K562 (cell line): ENCODE measurements around the gene CGN. TPM values are rescaled to one million over a fixed set of nuclear protein-coding genes. Genes with fewer than 3 reads are reported as not detected.
A peak's percentile ranks its signal among the peaks of the same experiment; 100 is the strongest.

Source experiments
- ARID4B ChIP-seq: sonication (generic); formaldehyde crosslinking; IDR thresholded peaks from 2 replicates; pipeline ENCODE4 v1.8.0; 2022; ENCODE audit warnings: mild to moderate bottlenecking, missing genetic modification reagents
- CGGBP1 ChIP-seq: fragments of 250-450 bp; sonication (Bioruptor Pico); IDR thresholded peaks from 2 replicates; pipeline ENCODE4 v1.9.0; 2021; ENCODE audit warnings: mild to moderate bottlenecking
- E2F4 ChIP-seq: sonication (generic); formaldehyde crosslinking; IDR thresholded peaks from 2 replicates; pipeline ENCODE4 v1.8.0; 2022; ENCODE audit warnings: mild to moderate bottlenecking, low read depth, missing genetic modification reagents
- HNRNPK ChIP-seq: fragments of 200-400 bp; formaldehyde crosslinking; IDR thresholded peaks from one replicate; pipeline ENCODE4 v1.6.1; 2018; ENCODE audit warnings: mild to moderate bottlenecking, low read depth, low read length; ENCODE audit not compliant: poor library complexity, severe bottlenecking
- KLF10 ChIP-seq: fragments of 250-450 bp; sonication (Bioruptor Pico); IDR thresholded peaks from 2 replicates; pipeline ENCODE4 v1.6.1; 2021; ENCODE audit warnings: matching md5 sums
- MNT ChIP-seq, 2 experiments: fragments of 450-650 bp; conservative IDR thresholded peaks; 2 replicates each; pipeline ENCODE4 v1.6.1; 2017; ENCODE audit warnings: mild to moderate bottlenecking in 2 of 2, moderate library complexity in 2 of 2
- NFRKB ChIP-seq: fragments of 450-650 bp; IDR thresholded peaks from 2 replicates; pipeline ENCODE4 v1.6.1; 2016; ENCODE audit warnings: low read depth
- NONO ChIP-seq, 2 experiments: fragments of 200-400 bp in 1 of 2; fragments of 450-650 bp in 1 of 2; formaldehyde crosslinking in 1 of 2; IDR thresholded peaks; 2 replicates each; pipeline ENCODE4 v1.6.1; 2017; ENCODE audit warnings: low read depth in 2 of 2, mild to moderate bottlenecking in 2 of 2, moderate library complexity in 2 of 2, low read length in 1 of 2
- NR1H2 ChIP-seq: sonication (generic); formaldehyde crosslinking; IDR thresholded peaks from 2 replicates; pipeline ENCODE4 v1.4.0; 2020; ENCODE audit warnings: mild to moderate bottlenecking, missing genetic modification reagents
- PCBP1 ChIP-seq: fragments of 200-400 bp; formaldehyde crosslinking; IDR thresholded peaks from 2 replicates; pipeline ENCODE4 v1.6.1; 2018; ENCODE audit warnings: mild to moderate bottlenecking, low read depth, low read length; ENCODE audit not compliant: poor library complexity, severe bottlenecking
- POLR3A ChIP-seq: IDR thresholded peaks from 2 replicates; pipeline ENCODE4 v1.6.1; 2011; ENCODE audit warnings: borderline replicate concordance, mild to moderate bottlenecking, moderate library complexity; ENCODE audit not compliant: insufficient read length, insufficient read depth; ENCODE audit errors: extremely low read depth
- SIX5 ChIP-seq, 2 experiments: IDR thresholded peaks; 2 replicates each; pipeline ENCODE4 v1.6.1; 2011; ENCODE audit warnings: low read length in 2 of 2, borderline replicate concordance in 1 of 2, low read depth in 1 of 2, mild to moderate bottlenecking in 1 of 2, moderate library complexity in 1 of 2; ENCODE audit not compliant: insufficient read depth in 1 of 2
- SOX6 ChIP-seq: fragments of 450-650 bp; IDR thresholded peaks from 2 replicates; pipeline ENCODE4 v1.6.1; 2014; ENCODE audit warnings: mild to moderate bottlenecking
- THRAP3 ChIP-seq: fragments of 450-650 bp; IDR thresholded peaks from 2 replicates; pipeline ENCODE4 v1.6.1; 2016; ENCODE audit warnings: mild to moderate bottlenecking, inconsistent platforms, borderline replicate concordance
- ZNF212 ChIP-seq: fragments of 450-650 bp; formaldehyde crosslinking; IDR thresholded peaks from 2 replicates; pipeline ENCODE4 v1.4.0; 2020; ENCODE audit warnings: mild to moderate bottlenecking
- ZNF41 ChIP-seq: fragments of 250-450 bp; sonication (Bioruptor Pico); conservative IDR thresholded peaks from 2 replicates; pipeline ENCODE4 v1.4.0; 2020; ENCODE audit warnings: mild to moderate bottlenecking
- ZZZ3 ChIP-seq: fragments of 450-650 bp; IDR thresholded peaks from 2 replicates; pipeline ENCODE4 v1.6.1; 2016; ENCODE audit warnings: antibody characterized with exemption, mild to moderate bottlenecking, moderate library complexity
- polyA plus RNA-seq, 8 experiments: library from polyadenylated mRNA; depleted of rRNA in 4 of 8; stranded (reverse) in 5 of 8; unstranded in 3 of 8; fragments of >200 nt; fragmentation: Nextera tagmentation in 2 of 8; fragmentation: Illumina TruSeq in 1 of 8; extraction: Ambion mirVana in 2 of 8; extraction: Trizol in 1 of 8; gene quantifications; 2 replicates each; pipeline versions ENCODE4 v1.2.1 to v1.2.3, GENCODE V29; 2011 to 2014; ENCODE audit warnings: inconsistent platforms in 1 of 8, missing spikeins in 1 of 8
- total RNA-seq, 7 experiments: library from RNA; depleted of rRNA in 6 of 7; stranded (reverse); fragments of >200 nt in 6 of 7; fragmentation: Illumina TruSeq in 2 of 7; extraction: Trizol in 2 of 7; gene quantifications; 2 replicates each; pipeline versions ENCODE4 v1.2.1 to v1.2.3, GENCODE V29; 2011 to 2021; ENCODE audit warnings: low replicate concordance in 1 of 7

Gene CGN
- total and polyA plus RNA-seq, 9 of the 15 experiments (the other 6 are each of a cell fraction or from before 2014, with no cell fraction given) = 0.03 to 1.4 (median 0.14) TPM; not detected in 2

DNA sequence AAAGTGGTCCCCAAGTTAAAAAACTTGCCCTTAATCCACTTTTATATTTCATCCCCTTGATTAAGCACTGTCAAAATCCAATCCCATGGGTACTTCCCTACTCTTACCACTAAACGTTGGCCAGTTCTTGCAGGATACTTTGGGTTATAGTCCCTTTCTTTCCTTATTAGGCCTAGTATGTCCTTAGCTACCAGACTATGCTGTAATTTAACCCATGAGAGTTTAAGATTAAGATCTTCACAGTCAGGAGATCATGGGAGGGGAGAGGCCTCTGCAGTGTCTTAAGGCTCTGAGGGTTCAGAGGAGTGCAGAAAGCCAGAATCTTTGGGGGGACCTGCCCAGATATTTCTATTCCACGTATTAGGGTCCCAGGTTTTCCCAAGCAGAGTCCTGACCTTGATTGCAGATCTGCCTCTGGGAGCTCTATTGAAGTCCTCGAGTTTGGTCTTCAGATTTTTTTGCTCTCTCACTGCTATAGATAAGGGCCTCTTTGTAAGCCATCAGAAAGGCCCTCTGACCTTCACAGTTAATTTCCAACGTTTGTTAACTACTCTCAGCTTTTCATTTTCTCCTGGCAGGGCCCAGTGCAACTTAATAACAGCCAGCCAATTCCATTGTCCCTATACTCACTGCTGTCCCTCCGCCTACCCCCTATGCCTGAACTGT is 9.0 kb upstream of the CGN start (continued):
- no peak for TF ChIP-seq ARID4B (CRISPR knock-in tag)
- no peak for TF ChIP-seq CGGBP1 (CRISPR knock-in tag)
- TF ChIP-seq NFRKB = no peak
- no peak for TF ChIP-seq ZZZ3
- TF ChIP-seq PCBP1 = no peak
- TF ChIP-seq KLF10 = no peak
- TF ChIP-seq THRAP3 = no peak
- no peak for TF ChIP-seq ZNF41 (CRISPR knock-in tag)
- TF ChIP-seq MNT (conservative IDR thresholded peaks at IDR 0.05) = no peak
- TF ChIP-seq E2F4 (CRISPR knock-in tag) = no peak
- no peak for TF ChIP-seq ZNF212 (CRISPR knock-in tag)
- no peak for TF ChIP-seq NONO (IDR thresholded peaks at IDR 0.05; ENCODE audit: low read depth in 2 of 2, low read length in 1 of 2)
- TF ChIP-seq NR1H2 = no peak
- no peak for TF ChIP-seq SIX5 (IDR thresholded peaks at IDR 0.05; ENCODE audit: borderline replicate concordance in 1 of 2, insufficient read depth in 1 of 2, low read depth in 1 of 2, low read length in 2 of 2)
- TF ChIP-seq SOX6 = 0 out of 2 replicates have a peak, but pooled peaks have one; percentile 23
- no peak for TF ChIP-seq POLR3A
- TF ChIP-seq HNRNPK = no peak
